Metanephros (tissue), 1 donor: Measurements from ENCODE around the gene BMP6. TPM values are rescaled to one million over a fixed set of nuclear protein-coding genes. Genes with fewer than 3 reads are reported as not detected.

Experiments
- total RNA-seq: library from RNA; depleted of rRNA; stranded (reverse); fragments of >200 nt; gene quantifications from one replicate; pipeline ENCODE4 v1.2.3, GENCODE V29; 2014

BMP6 gene
- 8.6 TPM for total RNA-seq

GRCh38 chr6:7725849-7726415, at the start of gene BMP6:
BMP6 (plus strand) TSS chr6:7726099; CDS start chr6:7726956, 857 bp downstream.

DNA sequence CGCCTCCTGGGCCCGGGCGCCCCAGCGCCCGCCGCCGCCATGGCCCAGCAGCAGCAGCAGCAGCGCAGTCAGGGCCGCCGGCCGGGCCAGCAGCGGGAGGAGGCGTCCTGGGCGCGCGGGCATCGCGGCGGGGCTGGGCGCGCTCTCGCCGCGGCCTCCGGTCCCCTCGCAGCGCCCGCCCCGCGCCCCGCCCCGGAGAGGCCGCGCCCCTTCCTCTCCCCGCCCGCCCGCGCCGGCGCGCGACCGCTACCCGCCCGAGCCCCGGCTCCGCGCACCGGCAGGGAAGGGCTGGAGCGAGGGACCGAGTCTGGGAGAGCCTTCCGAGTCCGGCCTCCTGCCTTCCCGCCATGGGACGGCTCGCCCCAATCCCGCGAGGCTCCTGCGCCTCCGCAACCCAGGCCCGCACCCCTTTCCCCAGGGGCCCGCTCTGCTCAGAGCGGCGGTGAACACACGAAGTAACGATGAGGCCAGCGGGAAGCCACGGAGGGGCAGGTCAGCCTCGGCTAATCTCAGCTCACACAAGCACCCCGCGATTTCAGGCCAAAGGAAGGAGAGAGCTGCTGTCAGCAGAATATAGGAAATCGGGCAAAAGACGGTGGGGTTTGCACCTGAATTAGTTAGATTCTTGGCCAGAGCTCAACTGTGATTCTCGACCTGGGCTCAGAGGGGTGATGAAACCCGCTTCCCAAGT, 184.9 kb downstream of the BMP6 start, which contains the start of gene TXNDC5:
TXNDC5 (minus strand) TSS at position 135 of the 691 bp plus-strand sequence; CDS start at position 123, 12 bp downstream.

Other genes starting within 250 kb of the BMP6 start
- gene DSP, start 184.4 kb upstream of the BMP6 start, total RNA-seq: 54.6 TPM
- gene SNRNP48, start 135.9 kb upstream of the BMP6 start, total RNA-seq: 15.4 TPM
- gene TXNDC5, start 184.7 kb downstream of the BMP6 start, total RNA-seq: 94.5 TPM